ENCODE measurements around the gene GRID2. TPM values are rescaled to one million over a fixed set of nuclear protein-coding genes. Genes with fewer than 3 reads are reported as not detected.

GRID2 gene
- total RNA-seq, 1 donor from 2014 or later, result not detected

GRCh38 chr4:92657695-92658094 lies 353.9 kb downstream of the GRID2 start:
- no peaks in the 10 kb centered on the region for H3K4me1 ChIP-seq
- H3K4me3 ChIP-seq, result no peak overlapping the region
- no peak for DNase-seq
- TF ChIP-seq, protein P1, sequence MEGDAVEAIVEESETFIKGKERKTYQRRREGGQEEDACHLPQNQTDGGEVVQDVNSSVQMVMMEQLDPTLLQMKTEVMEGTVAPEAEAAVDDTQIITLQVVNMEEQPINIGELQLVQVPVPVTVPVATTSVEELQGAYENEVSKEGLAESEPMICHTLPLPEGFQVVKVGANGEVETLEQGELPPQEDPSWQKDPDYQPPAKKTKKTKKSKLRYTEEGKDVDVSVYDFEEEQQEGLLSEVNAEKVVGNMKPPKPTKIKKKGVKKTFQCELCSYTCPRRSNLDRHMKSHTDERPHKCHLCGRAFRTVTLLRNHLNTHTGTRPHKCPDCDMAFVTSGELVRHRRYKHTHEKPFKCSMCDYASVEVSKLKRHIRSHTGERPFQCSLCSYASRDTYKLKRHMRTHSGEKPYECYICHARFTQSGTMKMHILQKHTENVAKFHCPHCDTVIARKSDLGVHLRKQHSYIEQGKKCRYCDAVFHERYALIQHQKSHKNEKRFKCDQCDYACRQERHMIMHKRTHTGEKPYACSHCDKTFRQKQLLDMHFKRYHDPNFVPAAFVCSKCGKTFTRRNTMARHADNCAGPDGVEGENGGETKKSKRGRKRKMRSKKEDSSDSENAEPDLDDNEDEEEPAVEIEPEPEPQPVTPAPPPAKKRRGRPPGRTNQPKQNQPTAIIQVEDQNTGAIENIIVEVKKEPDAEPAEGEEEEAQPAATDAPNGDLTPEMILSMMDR (IDR thresholded peaks at IDR 0.05; ENCODE audit: borderline replicate concordance), result no peak
- H3K36me3 ChIP-seq, result no peaks in the 10 kb centered on the region
- intact Hi-C loops (cut with micrococcal nuclease), result no loop called here
- no peak overlapping the region for H3K27ac ChIP-seq (replicated peaks)
- no peaks in the 10 kb centered on the region for H3K27me3 ChIP-seq (ENCODE audit: low read depth)
- peaks cover 6% of the 10 kb centered on the region for H3K9me3 ChIP-seq (replicated peaks)

GRCh38 chr4:92658318-92658717 lies 354.6 kb downstream of the GRID2 start:
- Histone ChIP-seq H3K4me3 (no peak overlapping the region), H3K27ac (replicated peaks) (no peak overlapping the region), H3K27me3 (ENCODE audit: low read depth) (no peaks in the 10 kb centered on the region), H3K36me3 (no peaks in the 10 kb centered on the region), H3K9me3 (replicated peaks) (peaks cover 6% of the 10 kb centered on the region), H3K4me1 (no peaks in the 10 kb centered on the region)
- no peak for DNase-seq
- intact Hi-C loops (cut with micrococcal nuclease), result no loop called here
- TF ChIP-seq, protein P1 (IDR thresholded peaks at IDR 0.05; ENCODE audit: borderline replicate concordance), result no peak

DNA sequence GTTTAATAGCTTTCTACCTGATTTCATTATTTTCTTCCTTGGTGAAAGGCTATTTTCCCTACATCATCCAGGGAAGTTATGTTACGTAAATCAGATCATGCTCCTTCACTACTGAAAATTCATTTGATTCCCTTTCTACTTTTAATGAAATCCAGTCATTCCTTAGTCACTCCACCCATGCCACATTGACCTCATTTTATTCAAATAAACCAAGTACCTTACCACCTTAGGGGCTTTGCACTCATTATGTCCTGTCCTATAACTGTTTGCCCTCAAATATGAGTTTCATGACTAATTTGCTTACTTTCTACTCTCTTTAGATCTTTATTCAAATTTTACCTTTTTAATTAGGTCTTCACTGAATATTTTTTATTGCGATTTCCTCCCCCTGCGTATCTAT lies 374.0 kb downstream of the GRID2 start:
- H3K4me3 ChIP-seq, result no peak overlapping the region
- no peak for DNase-seq
- no peaks in the 10 kb centered on the region for H3K4me1 ChIP-seq
- no peak overlapping the region for H3K27ac ChIP-seq (replicated peaks)
- no peaks in the 10 kb centered on the region for H3K9me3 ChIP-seq (replicated peaks)
- TF ChIP-seq, protein P1 (IDR thresholded peaks at IDR 0.05; ENCODE audit: borderline replicate concordance), result no peak
- intact Hi-C loops (cut with micrococcal nuclease), result no loop called here
- no peaks in the 10 kb centered on the region for H3K27me3 ChIP-seq (ENCODE audit: low read depth)
- no peaks in the 10 kb centered on the region for H3K36me3 ChIP-seq

GRCh38 chr4:92678292-92678691 lies 374.5 kb downstream of the GRID2 start:
- no peaks in the 10 kb centered on the region for H3K4me1 ChIP-seq
- no peak for DNase-seq
- TF ChIP-seq, protein P1 (IDR thresholded peaks at IDR 0.05; ENCODE audit: borderline replicate concordance), result no peak
- intact Hi-C loops (cut with micrococcal nuclease), result no loop called here
- H3K27me3 ChIP-seq (ENCODE audit: low read depth), result no peaks in the 10 kb centered on the region
- H3K36me3 ChIP-seq, result no peaks in the 10 kb centered on the region
- H3K4me3 ChIP-seq, result no peak overlapping the region
- H3K27ac ChIP-seq (replicated peaks), result no peak overlapping the region
- no peaks in the 10 kb centered on the region for H3K9me3 ChIP-seq (replicated peaks)

DNA sequence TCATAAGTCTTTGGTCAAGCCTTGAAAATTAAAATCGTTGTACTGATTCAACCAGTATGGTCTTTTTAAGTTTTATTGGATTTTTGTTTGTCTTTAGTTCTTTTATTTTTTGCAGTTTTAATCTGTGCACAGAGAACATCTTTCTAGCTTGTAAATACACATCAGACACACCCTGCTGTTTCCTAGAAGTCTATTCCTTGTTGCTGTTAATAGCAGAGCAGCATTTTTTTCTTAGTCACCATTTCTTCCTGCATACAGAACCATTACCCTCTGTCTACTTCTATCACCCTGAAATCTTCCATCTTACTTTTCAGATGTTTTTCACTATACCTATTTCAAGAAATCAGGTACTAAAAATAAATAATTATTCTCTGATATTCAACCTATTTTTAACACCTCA lies 375.4 kb downstream of the GRID2 start:
- H3K27me3 ChIP-seq (ENCODE audit: low read depth), result no peaks in the 10 kb centered on the region
- intact Hi-C loops (cut with micrococcal nuclease), result no loop called here
- no peak overlapping the region for H3K4me3 ChIP-seq
- DNase-seq, result no peak
- H3K9me3 ChIP-seq (replicated peaks), result no peaks in the 10 kb centered on the region
- no peaks in the 10 kb centered on the region for H3K36me3 ChIP-seq
- H3K27ac ChIP-seq (replicated peaks), result no peak overlapping the region
- H3K4me1 ChIP-seq, result no peaks in the 10 kb centered on the region
- TF ChIP-seq, protein P1 (IDR thresholded peaks at IDR 0.05; ENCODE audit: borderline replicate concordance), result no peak

DNA sequence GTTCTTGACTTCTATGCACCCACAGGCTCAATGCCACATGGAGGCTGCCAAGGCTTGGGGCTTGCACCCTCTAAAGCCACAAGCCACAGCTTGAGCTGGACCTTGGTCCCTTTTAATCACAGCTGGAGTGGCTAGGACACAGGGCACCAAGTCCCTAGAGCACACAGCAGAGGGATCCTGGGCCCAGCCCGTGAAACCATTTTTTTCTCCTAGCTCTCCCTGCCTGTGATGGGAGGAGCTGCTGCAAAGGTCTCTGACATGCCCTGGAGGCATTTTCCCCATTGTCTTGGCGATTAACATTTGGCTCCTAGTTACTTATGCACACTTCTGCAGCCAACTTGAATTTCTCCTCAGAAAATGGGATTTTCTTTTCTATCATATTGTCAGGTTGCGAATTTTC lies 410.9 kb downstream of the GRID2 start:
- Histone ChIP-seq H3K9me3 (replicated peaks) (peaks cover 5% of the 10 kb centered on the region), H3K27ac (replicated peaks) (no peak overlapping the region), H3K4me3 (no peak overlapping the region), H3K36me3 (no peaks in the 10 kb centered on the region), H3K27me3 (ENCODE audit: low read depth) (no peaks in the 10 kb centered on the region), H3K4me1 (no peaks in the 10 kb centered on the region)
- intact Hi-C loops (cut with micrococcal nuclease), result no loop called here
- TF ChIP-seq, protein P1 (IDR thresholded peaks at IDR 0.05; ENCODE audit: borderline replicate concordance), result no peak
- no peak for DNase-seq

Data from left ventricle myocardium inferior (tissue), 1 donor.